Endothelial cell of umbilical vein (primary cell): ENCODE results near the gene DYNC1H1. TPM values are rescaled to one million over a fixed set of nuclear protein-coding genes. Genes with fewer than 3 reads are reported as not detected.

Experiments
- BruUV-seq: library from RNA; stranded (reverse); fragments of 400-500 nt; replicated peaks from 2 replicates; lab custom pipeline; 2021; lab: Mats Ljungman, UMichigan
- CTCF ChIA-PET: fragments of 300-600, 350-600 bp; sonication (Branson Sonifier 250); formaldehyde crosslinking; loops from one replicate; lab custom pipeline; 2021; ENCODE audit warnings: antibody characterized with exemption, inconsistent platforms; lab: Charles Lee
- POLR2A ChIA-PET: fragments of 300-600, 350-600 bp; sonication (Branson Sonifier 250); formaldehyde crosslinking; loops from one replicate; lab custom pipeline; 2021; ENCODE audit warnings: antibody characterized with exemption, inconsistent platforms; lab: Charles Lee
- DNase-seq: peaks from one replicate; pipeline ENCODE4 v3.0.0-alpha.2; 2011; ENCODE audit warnings: low read depth, low spot score
- FAIRE-seq: peaks from 2 replicates; lab custom pipeline; 2011; peaks lifted over from hg19 to GRCh38; lab: Jason Lieb, UNC
- H2AFZ ChIP-seq: 2 replicates; pipeline ENCODE4 v1.6.0; 2012; ENCODE audit warnings: low read depth, low read length, control low read depth, inconsistent platforms
- H3K27ac ChIP-seq: 2 replicates; pipeline ENCODE4 v1.5.1; 2011; ENCODE audit warnings: low read depth, mild to moderate bottlenecking, control low read depth, low read length, moderate library complexity; ENCODE audit not compliant: insufficient read depth
- H3K27me3 ChIP-seq, 2 experiments: 2 replicates each; pipeline versions ENCODE4 v1.6.0 to v1.6.1; 2011; ENCODE audit warnings: low read length in 2 of 2, mixed read lengths in 1 of 2; ENCODE audit not compliant: control insufficient read depth in 2 of 2, insufficient read depth in 2 of 2
- H3K36me3 ChIP-seq, 2 experiments: 2 replicates in 1 of 2; 3 replicates in 1 of 2; pipeline ENCODE4 v1.5.1; 2011; ENCODE audit warnings: low read length in 2 of 2, mild to moderate bottlenecking in 1 of 2, moderate library complexity in 1 of 2; ENCODE audit not compliant: control insufficient read depth in 2 of 2, insufficient read depth in 2 of 2; ENCODE audit errors: extremely low read depth in 1 of 2
- H3K4me1 ChIP-seq: 3 replicates; pipeline ENCODE4 v1.5.1; 2011; ENCODE audit warnings: mild to moderate bottlenecking, low read length; ENCODE audit not compliant: control insufficient read depth, insufficient read depth; ENCODE audit errors: extremely low read depth
- H3K4me2 ChIP-seq: 2 replicates; pipeline ENCODE4 v1.6.1; 2011; ENCODE audit warnings: low read length, control low read depth, mixed read lengths; ENCODE audit not compliant: insufficient read depth
- H3K4me3 ChIP-seq, 3 experiments: fragments of 200-600 bp in 1 of 3; sonication (generic), shearing (Covaris generic) in 1 of 3; replicated peaks in 1 of 3; 2 replicates each; pipeline ENCODE4 v1.5.1; 2011 to 2016; ENCODE audit warnings: control low read depth in 3 of 3, low read length in 3 of 3, mild to moderate bottlenecking in 2 of 3, inconsistent platforms in 1 of 3, low read depth in 1 of 3, moderate library complexity in 1 of 3; ENCODE audit not compliant: insufficient read depth in 1 of 3
- H3K79me2 ChIP-seq: 2 replicates; pipeline ENCODE4 v1.6.0; 2012; ENCODE audit warnings: low read length, inconsistent platforms; ENCODE audit not compliant: control insufficient read depth, insufficient read depth
- H3K9ac ChIP-seq: replicated peaks from 2 replicates; pipeline ENCODE3; 2011; ENCODE audit warnings: low read length, control low read depth; ENCODE audit not compliant: insufficient read depth; ENCODE audit errors: extremely low read depth
- H3K9me1 ChIP-seq: replicated peaks from 3 replicates; pipeline ENCODE4 v1.6.0; 2011; ENCODE audit warnings: mild to moderate bottlenecking, low read length; ENCODE audit not compliant: control insufficient read depth, insufficient read depth; ENCODE audit errors: extremely low read depth
- H3K9me3 ChIP-seq: replicated peaks from 2 replicates; pipeline ENCODE4 v1.5.1; 2012; ENCODE audit warnings: low read length, inconsistent platforms; ENCODE audit not compliant: control insufficient read depth, insufficient read depth
- H4K20me1 ChIP-seq: replicated peaks from 2 replicates; pipeline ENCODE3; 2011; ENCODE audit warnings: mild to moderate bottlenecking, low read length; ENCODE audit not compliant: control insufficient read depth, insufficient read depth; ENCODE audit errors: extremely low read depth
- EZH2 ChIP-seq: IDR thresholded peaks from 2 replicates; pipeline ENCODE4 v1.6.1; 2012; ENCODE audit warnings: borderline replicate concordance, low read depth, mild to moderate bottlenecking, moderate library complexity, low read length, inconsistent platforms; ENCODE audit not compliant: severe bottlenecking
- FOS ChIP-seq: IDR thresholded peaks from 2 replicates; pipeline ENCODE4 v1.6.1; 2011; ENCODE audit warnings: mild to moderate bottlenecking, low read length, moderate library complexity, borderline replicate concordance; ENCODE audit not compliant: insufficient read depth
- GATA2 ChIP-seq: IDR thresholded peaks from 2 replicates; pipeline ENCODE4 v1.7.0; 2011; ENCODE audit warnings: low read depth, mild to moderate bottlenecking, moderate library complexity, mixed read lengths, low read length; ENCODE audit not compliant: insufficient read length, insufficient read depth
- JUN ChIP-seq: IDR thresholded peaks from 2 replicates; pipeline ENCODE4 v1.6.1; 2011; ENCODE audit warnings: borderline replicate concordance, low read depth; ENCODE audit not compliant: insufficient read length, insufficient read depth
- MYC ChIP-seq: IDR thresholded peaks from one replicate; pipeline ENCODE4 v1.6.1; 2011; ENCODE audit warnings: mild to moderate bottlenecking, low read depth, low read length
- POLR2A ChIP-seq: IDR thresholded peaks from 2 replicates; pipeline ENCODE4 v1.6.1; 2012; ENCODE audit warnings: low read depth, mild to moderate bottlenecking, control low read depth, low read length
- POLR2AphosphoS5 ChIP-seq: IDR thresholded peaks from 2 replicates; pipeline ENCODE4 v1.6.1; 2012; ENCODE audit warnings: low read depth, mild to moderate bottlenecking, control low read depth, low read length, moderate library complexity; ENCODE audit not compliant: insufficient read depth
- dilution Hi-C: fragments of 300-500 bp; cut with MboI; formaldehyde crosslinking; loops from one replicate; pipeline ENCODE4 v1.15.0; 2019; ENCODE audit warnings: low sequenced_read_pairs; ENCODE audit not compliant: extremely low pct_ligation_motif_present
- intact Hi-C: fragments of 100-400 bp; cut with micrococcal nuclease; formaldehyde crosslinking; loops from one replicate; pipeline ENCODE4 v1.10.0; 2022
- polyA plus RNA-seq, 4 experiments: library from polyadenylated mRNA; depleted of rRNA in 3 of 4; stranded (reverse) in 3 of 4; unstranded in 1 of 4; fragments of >200 nt; gene quantifications; 2 replicates each; pipeline versions ENCODE4 v1.2.1 to v1.2.3, GENCODE V29; 2011 to 2012; ENCODE audit warnings: missing spikeins in 1 of 4
- total RNA-seq: library from RNA; stranded (reverse); gene quantifications from 2 replicates; pipeline ENCODE4 v1.2.3, GENCODE V29; 2021
- TF ChIP-seq, protein P1 (sequence below), 2 donors: IDR thresholded peaks; 1 replicate in 1 of 2; 2 replicates in 1 of 2; pipeline ENCODE4 v1.5.1; 2011; ENCODE audit warnings: low read length in 2 of 2, mild to moderate bottlenecking in 2 of 2, moderate library complexity in 2 of 2, control low read depth in 1 of 2, inconsistent platforms in 1 of 2, low read depth in 1 of 2; ENCODE audit not compliant: insufficient read depth in 1 of 2; ENCODE audit errors: extremely low read depth in 1 of 2
- TF ChIP-seq, protein P2 (sequence below): IDR thresholded peaks from 2 replicates; pipeline ENCODE4 v1.6.1; 2011; ENCODE audit not compliant: insufficient read depth, insufficient read length

DYNC1H1 gene
- total and polyA plus RNA-seq, 2 donors (not counting 3 experiments of a cell fraction or from before 2014, with no cell fraction given), result 254 to 648 TPM

DNA sequence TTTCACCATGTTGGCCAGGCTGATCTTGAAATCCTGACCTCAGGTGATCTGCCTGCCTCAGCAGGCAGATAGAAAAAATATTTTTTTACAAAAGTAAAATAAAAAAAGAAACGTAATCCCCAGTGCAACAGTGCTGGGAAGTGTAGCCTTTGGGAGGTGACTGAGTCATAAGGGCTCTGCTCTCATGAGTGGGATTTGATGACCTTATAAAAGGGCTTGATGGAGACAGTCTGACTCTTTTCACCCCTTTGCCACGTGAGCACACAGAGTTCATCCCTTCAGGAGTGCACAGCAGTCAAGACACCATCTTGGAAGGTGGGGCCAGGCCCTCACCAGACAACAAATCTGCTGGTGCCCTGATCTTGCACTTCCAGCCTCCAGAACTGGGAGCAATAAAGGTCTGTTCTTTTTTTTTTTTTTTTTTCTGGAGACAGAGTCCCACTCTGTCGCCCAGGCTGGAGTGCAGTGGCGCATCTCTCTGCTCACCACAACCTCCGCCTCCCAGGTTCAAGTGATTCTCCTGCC is 24.7 kb upstream of the DYNC1H1 start:
- no peaks in the 10 kb centered on the region for H3K79me2 ChIP-seq
- H3K4me2 ChIP-seq, result no peak overlapping the region
- POLR2A ChIA-PET, result no interaction called here
- dilution Hi-C loops, result no loop called here
- no peak for FAIRE-seq
- CTCF ChIA-PET, result interaction anchor here (1.5 kb wide), 1 partner anchor 169 kb away, joined by 3 read pairs; no protein-coding TSS in a partner anchor
- H3K9ac ChIP-seq, result no peak overlapping the region
- BruUV-seq, result no TSS peak
- H3K9me3 ChIP-seq, result no peaks in the 10 kb centered on the region
- no peak for TF ChIP-seq MYC
- TF ChIP-seq EZH2, result no peak
- TF ChIP-seq JUN, result no peak
- TF ChIP-seq, protein P1, sequence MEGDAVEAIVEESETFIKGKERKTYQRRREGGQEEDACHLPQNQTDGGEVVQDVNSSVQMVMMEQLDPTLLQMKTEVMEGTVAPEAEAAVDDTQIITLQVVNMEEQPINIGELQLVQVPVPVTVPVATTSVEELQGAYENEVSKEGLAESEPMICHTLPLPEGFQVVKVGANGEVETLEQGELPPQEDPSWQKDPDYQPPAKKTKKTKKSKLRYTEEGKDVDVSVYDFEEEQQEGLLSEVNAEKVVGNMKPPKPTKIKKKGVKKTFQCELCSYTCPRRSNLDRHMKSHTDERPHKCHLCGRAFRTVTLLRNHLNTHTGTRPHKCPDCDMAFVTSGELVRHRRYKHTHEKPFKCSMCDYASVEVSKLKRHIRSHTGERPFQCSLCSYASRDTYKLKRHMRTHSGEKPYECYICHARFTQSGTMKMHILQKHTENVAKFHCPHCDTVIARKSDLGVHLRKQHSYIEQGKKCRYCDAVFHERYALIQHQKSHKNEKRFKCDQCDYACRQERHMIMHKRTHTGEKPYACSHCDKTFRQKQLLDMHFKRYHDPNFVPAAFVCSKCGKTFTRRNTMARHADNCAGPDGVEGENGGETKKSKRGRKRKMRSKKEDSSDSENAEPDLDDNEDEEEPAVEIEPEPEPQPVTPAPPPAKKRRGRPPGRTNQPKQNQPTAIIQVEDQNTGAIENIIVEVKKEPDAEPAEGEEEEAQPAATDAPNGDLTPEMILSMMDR (IDR thresholded peaks at IDR 0.05; ENCODE audit: extremely low read depth in 1 of 2, insufficient read depth in 1 of 2, low read depth in 1 of 2, low read length in 2 of 2), result no peak
- TF ChIP-seq POLR2A, result no peak
- TF ChIP-seq FOS, result no peak
- TF ChIP-seq GATA2, result no peak
- TF ChIP-seq POLR2AphosphoS5, result no peak
- TF ChIP-seq, protein P2, sequence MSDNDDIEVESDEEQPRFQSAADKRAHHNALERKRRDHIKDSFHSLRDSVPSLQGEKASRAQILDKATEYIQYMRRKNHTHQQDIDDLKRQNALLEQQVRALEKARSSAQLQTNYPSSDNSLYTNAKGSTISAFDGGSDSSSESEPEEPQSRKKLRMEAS, result no peak
- H3K36me3 ChIP-seq, result no peaks in the 10 kb centered on the region
- no peaks in the 10 kb centered on the region for H4K20me1 ChIP-seq
- H3K4me1 ChIP-seq, result no peaks in the 10 kb centered on the region
- no peak for DNase-seq
- no peaks in the 10 kb centered on the region for H3K9me1 ChIP-seq
- no peak overlapping the region for H3K4me3 ChIP-seq
- H2AFZ ChIP-seq, result no peak overlapping the region
- peaks cover 3% of the 10 kb centered on the region in 2 experiments for H3K27me3 ChIP-seq
- intact Hi-C loops, result no loop called here
- H3K27ac ChIP-seq, result no peak overlapping the region
